Stimulated activated CD8-positive, alpha-beta memory T cell treated with anti-CD3 and anti-CD28 coated beads, Interleukin-2, amount 100 ng/mL, for 1 hour (primary cell): Measurements from ENCODE around the gene HAX1.
"Not testable (repeated sequence)": the region's sequence is repeated elsewhere in the genome, so short reads cannot be mapped to it uniquely, and the experiment has no call there.

ENCODE experiments used
- DNase-seq, 2 donors: peaks; one replicate each; pipeline ENCODE4 v3.0.0-alpha.2; 2020; ENCODE audit warnings: low read depth in 2 of 2

Gene HAX1

DNA sequence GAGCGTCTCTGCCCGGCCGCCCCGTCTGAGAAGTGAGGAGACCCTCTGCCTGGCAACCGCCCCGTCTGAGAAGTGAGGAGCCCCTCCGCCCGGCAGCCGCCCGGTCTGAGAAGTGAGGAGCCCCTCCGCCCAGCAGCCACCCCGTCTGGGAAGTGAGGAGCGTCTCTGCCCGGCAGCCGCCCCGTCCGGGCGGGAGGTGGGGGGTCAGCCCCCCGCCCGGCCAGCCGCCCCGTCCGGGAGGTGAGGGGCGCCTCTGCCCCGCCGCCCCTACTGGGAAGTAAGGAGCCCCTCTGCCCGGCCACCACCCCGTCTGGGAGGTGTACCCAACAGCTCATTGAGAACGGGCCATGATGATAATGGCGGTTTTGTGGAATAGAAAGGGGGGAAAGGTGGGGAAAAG lies 15.2 kb downstream of the HAX1 start:
- not testable (repeated sequence) for DNase-seq

GRCh38 chr1:154288661-154289060 lies 16.2 kb downstream of the HAX1 start:
- DNase-seq, result no peak

DNA sequence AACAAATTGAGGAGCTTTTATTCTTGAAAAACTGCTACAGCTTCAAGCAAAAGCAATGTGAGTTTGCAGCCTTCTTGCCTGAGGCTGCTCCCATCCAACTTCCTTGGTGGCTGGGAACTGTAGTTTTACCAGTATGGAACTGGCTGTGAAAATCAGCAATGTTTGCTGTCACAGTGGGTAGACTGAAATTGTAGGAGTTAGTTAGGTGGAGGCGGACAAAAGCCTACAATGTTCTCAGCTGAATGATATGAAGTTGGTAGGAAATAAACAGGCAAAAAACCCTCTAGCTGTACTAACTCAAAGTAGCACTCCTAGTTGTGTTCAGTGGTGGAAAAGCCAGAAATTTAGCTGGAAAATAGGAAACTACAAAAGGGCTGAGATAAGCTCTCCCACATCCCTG lies 18.5 kb downstream of the HAX1 start:
- DNase-seq, result no peak

- no peak for DNase-seq
Observed at GRCh38 chr1:154295408-154296235, 23.2 kb downstream of the HAX1 start.

DNA sequence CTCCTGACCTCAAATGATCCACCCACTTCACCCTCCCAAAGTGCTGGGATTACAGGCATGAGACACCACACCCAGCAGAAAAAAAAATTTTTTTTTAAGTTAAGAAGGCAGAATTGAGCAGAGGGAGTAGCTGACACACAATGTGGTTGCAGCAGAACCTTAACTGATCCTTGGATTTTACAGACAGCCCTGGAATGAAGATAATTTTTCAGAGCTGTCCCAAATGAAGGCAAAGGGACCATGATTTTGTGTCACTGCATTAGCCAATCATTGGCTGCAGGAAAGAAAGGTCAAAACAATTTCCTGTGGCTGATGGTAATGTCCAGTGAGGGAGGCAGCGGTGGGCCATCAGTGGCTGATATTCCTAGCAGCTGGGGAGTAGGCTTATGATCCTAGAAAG lies 29.2 kb downstream of the HAX1 start:
- no peak for DNase-seq

GRCh38 chr1:154304664-154305337 lies 32.4 kb downstream of the HAX1 start:
- no peak for DNase-seq

GRCh38 chr1:154306151-154306550 lies 33.7 kb downstream of the HAX1 start:
- no peak for DNase-seq

- not testable (repeated sequence) for DNase-seq
Observed at GRCh38 chr1:154307670-154308270, 35.3 kb downstream of the HAX1 start.

DNA sequence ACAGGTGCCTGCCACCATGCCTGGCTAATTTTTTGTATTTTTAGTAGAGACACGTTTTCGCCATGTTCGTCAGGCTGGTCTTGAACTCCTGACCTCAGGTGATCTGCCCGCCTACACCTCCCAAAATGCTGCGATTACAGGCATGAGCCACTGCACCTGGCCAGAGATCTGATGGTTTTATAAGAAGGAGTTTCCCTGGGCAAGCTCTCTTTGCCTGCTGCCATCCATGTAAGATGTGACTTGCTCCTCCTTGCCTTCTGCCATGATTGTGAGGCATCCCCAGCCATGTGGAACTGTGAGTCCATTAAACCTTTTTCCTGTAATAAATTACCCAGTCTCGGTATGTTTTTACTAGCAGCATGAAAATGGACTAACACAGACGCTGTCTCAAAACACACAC lies 36.7 kb downstream of the HAX1 start:
- not testable (repeated sequence) for DNase-seq

GRCh38 chr1:154312229-154313065 lies 40.0 kb downstream of the HAX1 start:
- DNase-seq, result not testable (repeated sequence)

DNA sequence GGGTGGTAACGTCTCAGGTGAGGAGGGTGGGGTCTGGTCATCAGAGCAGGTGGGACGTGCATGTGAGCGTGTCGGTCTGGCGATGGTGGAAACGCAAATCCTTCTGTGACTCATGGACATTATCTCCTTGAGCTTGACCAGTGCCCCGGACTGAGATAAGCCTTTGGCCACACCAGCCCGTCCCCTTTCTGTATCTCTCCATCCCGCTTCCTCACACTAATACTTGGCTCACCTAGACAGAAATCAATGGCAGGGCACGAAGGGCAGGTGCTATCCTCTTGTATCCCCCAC lies 40.6 kb downstream of the HAX1 start:
- DNase-seq, result no peak

DNA sequence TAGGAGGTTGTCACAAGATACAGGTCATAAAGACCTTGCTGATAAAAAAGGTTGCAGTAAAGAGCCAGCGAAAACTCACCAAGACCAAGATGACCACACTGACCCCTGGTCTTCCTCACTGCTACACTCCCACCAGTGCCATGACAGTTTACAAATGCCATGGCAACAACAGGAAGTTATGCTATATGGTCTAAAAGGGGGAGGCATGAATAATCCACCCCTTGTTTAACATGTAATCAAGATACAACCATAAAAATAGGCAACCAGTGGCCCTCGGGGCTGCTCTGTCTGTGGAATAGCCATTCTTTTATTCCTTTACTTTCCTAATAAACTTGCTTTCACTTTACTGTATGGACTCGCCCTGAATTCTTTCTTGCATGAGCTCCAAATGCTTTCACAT lies 41.8 kb downstream of the HAX1 start:
- DNase-seq, result not testable (repeated sequence)

GRCh38 chr1:154316704-154317103 lies 44.3 kb downstream of the HAX1 start:
- no peak for DNase-seq

- no peak for DNase-seq
Observed at GRCh38 chr1:154318386-154318785, 46.0 kb downstream of the HAX1 start.

DNA sequence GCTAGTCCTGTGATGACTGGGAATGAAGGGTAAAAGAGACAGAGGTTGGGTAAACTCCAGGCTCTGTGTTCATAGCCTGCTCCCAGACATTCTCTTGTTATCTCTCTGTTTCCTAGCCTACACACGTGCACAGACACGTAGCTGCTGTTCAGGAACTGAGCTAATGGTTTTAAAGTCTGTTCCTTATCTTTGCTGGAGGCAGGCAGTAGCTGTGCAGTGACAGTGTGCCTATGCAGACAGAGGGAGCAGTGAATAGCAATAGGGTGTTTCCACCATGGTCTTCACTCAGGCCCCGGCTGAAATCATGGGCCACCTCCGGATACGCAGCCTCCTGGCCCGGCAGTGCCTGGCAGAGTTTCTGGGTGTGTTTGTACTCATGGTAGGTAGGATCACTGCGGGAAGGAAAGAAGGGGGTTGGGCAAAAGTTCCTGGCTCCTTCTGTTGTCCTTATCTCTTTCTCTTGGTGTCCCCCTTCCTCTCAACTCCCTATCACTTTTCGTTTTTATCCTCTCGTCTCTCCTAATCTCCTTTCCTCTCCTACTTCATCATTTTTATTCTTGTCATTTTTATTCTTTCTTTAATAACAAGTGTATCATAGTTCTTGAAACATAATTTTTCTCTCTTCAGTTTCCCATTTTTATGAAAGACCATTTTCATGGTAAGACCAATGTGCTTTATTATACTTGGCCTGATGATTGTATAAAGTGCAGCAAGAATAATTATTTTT lies 48.6 kb downstream of the HAX1 start, which contains the start of gene AQP10:
Gene AQP10 (plus strand): TSS at position 212 of the 727 bp plus-strand sequence. CDS start 63 bp downstream, at position 275.
- DNase-seq, result no peak

DNA sequence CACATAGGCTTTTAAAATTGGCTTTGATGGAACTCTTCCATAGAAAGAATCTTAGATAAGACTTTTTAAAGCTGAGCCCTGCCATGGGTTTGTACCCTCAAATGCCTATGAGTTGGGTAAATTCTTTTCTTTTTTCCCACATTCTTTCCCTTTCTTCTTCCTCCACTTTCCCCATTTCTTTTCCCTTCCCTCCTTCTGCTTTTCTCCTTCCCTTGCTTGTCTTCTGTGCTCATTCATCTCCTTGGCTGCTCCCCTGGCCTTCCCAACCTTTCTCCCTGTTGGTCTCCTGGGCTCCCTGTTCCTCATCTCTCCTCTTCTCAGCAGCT lies 49.1 kb downstream of the HAX1 start:
- DNase-seq, result not testable (repeated sequence)

DNA sequence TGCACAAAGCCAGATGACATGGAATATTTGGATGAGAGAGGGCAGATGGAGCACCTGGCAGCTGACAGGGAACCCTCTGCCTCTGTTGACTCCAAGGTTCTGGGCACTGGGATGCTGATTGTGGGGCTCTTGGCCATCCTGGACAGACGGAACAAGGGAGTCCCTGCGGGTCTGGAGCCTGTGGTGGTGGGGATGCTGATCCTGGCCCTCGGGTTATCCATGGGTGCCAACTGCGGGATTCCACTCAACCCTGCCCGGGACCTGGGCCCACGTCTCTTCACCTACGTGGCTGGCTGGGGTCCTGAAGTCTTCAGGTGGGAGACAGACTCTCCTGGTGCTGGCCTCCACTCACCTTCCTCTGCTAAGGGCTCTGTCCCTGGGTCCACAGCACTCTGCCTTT lies 51.1 kb downstream of the HAX1 start:
- DNase-seq, result no peak

- no peak for DNase-seq
Observed at GRCh38 chr1:154324241-154324640, 51.8 kb downstream of the HAX1 start.

DNA sequence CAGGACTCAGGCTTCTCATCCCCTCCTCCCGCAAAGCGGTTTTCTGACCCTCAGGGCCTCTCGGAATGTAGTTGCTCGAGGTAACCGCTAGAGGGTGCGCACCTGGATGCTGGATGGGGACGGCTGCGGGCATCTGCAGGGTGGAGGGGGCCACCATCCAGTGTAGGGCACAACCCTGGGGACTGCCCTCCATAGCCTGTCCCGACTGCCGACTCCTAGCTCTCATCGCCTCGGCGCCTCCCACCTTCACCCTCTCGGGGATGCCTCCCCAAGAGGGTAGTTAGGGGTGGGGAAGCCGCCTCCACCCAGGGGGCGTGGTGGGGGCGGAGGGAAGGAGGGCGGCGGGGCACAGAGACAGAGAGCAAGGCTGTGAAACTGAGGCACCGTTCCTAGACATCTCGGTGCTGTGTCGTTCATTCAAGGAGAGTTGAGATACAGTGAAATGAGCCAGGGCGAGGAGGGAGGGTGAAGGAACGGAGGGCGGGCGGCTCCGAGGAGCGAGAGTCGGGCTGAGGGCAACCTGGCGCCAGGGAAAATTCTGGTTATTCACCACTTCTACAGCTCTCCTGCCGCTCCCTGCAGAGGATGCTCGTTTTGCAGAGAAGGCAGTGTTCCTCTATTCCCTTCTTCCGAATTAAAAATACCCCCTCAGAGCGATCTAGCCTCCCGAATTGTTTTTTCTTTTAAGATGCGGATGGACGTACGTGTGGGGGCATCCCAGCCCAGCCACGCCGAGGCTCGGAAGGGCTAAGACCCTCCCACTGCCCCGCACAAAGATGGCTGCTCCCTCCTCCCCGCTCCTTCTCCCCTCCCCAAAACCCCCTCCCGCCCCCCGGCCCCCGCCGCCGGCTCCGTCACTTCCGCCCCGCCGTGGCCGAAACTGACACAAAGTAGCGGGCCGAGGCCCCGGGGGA lies 52.5 kb downstream of the HAX1 start, which contains the start of gene ATP8B2:
Gene ATP8B2 (plus strand): TSS at position 857 of the 914 bp plus-strand sequence. CDS start 2,617 bp downstream, outside the sequence.
- DNase-seq, result peak; percentile 54 to 63
